K562 (cell line): ENCODE measurements around the gene GLIS1. TPM values are rescaled to one million over a fixed set of nuclear protein-coding genes. Genes with fewer than 3 reads are reported as not detected.
A peak's percentile ranks its signal among the peaks of the same experiment; 100 is the strongest.

Experiments
- ATAC-seq: fragments of 200-7000 bp; cut with Tn5 transposase; 3 replicates; pipeline ENCODE4 v1.9.1; 2020; ENCODE audit warnings: moderate library complexity
- BruUV-seq: library from RNA; stranded (reverse); fragments of 400-500 nt; replicated peaks from 2 replicates; lab custom pipeline; 2021; lab: Mats Ljungman, UMichigan
- CTCF ChIA-PET: fragments of 300-600 bp; formaldehyde crosslinking; extraction: SDS; loops from one replicate; lab custom pipeline; 2021; ENCODE audit warnings: low intra/inter-chr PET ratio; lab: Yijun Ruan, JAX
- POLR2A ChIA-PET: fragments of 300-600, 350-650 bp; sonication (Branson Sonifier 250); formaldehyde crosslinking; extraction: SDS; loops from one replicate; lab custom pipeline; 2021; ENCODE audit warnings: antibody characterized with exemption, inconsistent platforms; lab: Yijun Ruan, JAX
- DNase-seq, 4 experiments: peaks; one replicate each; pipeline versions ENCODE4 v3.0.0 to v3.0.0-alpha.2; 2011 to 2018; ENCODE audit warnings: low spot score in 3 of 4, mixed read lengths in 3 of 4; ENCODE audit errors: extremely low read depth in 1 of 4
- FAIRE-seq: peaks from 2 replicates; lab custom pipeline; 2011; peaks lifted over from hg19 to GRCh38; lab: Jason Lieb, UNC
- H2AFZ ChIP-seq: 2 replicates; pipeline ENCODE4 v1.6.0; 2011; ENCODE audit warnings: low read depth, low read length, control low read depth, inconsistent platforms
- H3K27ac ChIP-seq: fragments of 200-600 bp; 3 replicates; pipeline ENCODE4 v1.8.0; 2011; ENCODE audit warnings: low read depth, mild to moderate bottlenecking, control low read depth, inconsistent platforms, low read length, moderate library complexity, mixed read lengths; ENCODE audit errors: extremely low read depth
- H3K27me3 ChIP-seq, 2 experiments: fragments of 300-600 bp in 1 of 2; 2 replicates in 1 of 2; 3 replicates in 1 of 2; pipeline versions ENCODE4 v1.6.0 to v1.8.0; 2011; ENCODE audit warnings: inconsistent platforms in 2 of 2, low read length in 2 of 2, mild to moderate bottlenecking in 1 of 2, mixed read lengths in 1 of 2, moderate library complexity in 1 of 2; ENCODE audit not compliant: control insufficient read depth in 2 of 2, insufficient read depth in 2 of 2
- H3K36me3 ChIP-seq: fragments of 300-600 bp; 3 replicates; pipeline ENCODE4 v1.8.0; 2011; ENCODE audit warnings: mild to moderate bottlenecking, low read length, inconsistent platforms; ENCODE audit not compliant: control insufficient read depth, insufficient read depth
- H3K4me1 ChIP-seq, 2 experiments: fragments of 200-600 bp in 1 of 2; replicated peaks in 1 of 2; 2 replicates in 1 of 2; 3 replicates in 1 of 2; pipeline versions ENCODE4 v1.5.1 to v1.8.0; 2011; ENCODE audit warnings: inconsistent platforms in 2 of 2, low read length in 2 of 2, mild to moderate bottlenecking in 1 of 2, mixed read lengths in 1 of 2, moderate library complexity in 1 of 2; ENCODE audit not compliant: control insufficient read depth in 2 of 2, insufficient read depth in 2 of 2
- H3K4me2 ChIP-seq: 2 replicates; pipeline ENCODE4 v1.6.1; 2011; ENCODE audit warnings: low read length, control low read depth, inconsistent platforms, mixed read lengths; ENCODE audit not compliant: insufficient read depth
- H3K4me3 ChIP-seq: fragments of 200-600 bp; sonication (generic), shearing (Covaris generic); 2 replicates; pipeline ENCODE4 v1.5.1; 2016; ENCODE audit warnings: control low read depth, inconsistent platforms
- H3K79me2 ChIP-seq: fragments of 200-600 bp; 3 replicates; pipeline ENCODE4 v1.8.0; 2011; ENCODE audit warnings: low read length, inconsistent platforms; ENCODE audit not compliant: control insufficient read depth, insufficient read depth
- H3K9ac ChIP-seq, 2 experiments: 2 replicates each; pipeline versions ENCODE4 v1.6.0 to v1.6.1; 2011; ENCODE audit warnings: low read depth in 2 of 2, low read length in 2 of 2, control low read depth in 1 of 2, inconsistent platforms in 1 of 2, mild to moderate bottlenecking in 1 of 2, mixed read lengths in 1 of 2; ENCODE audit not compliant: insufficient read depth in 1 of 2
- H3K9me1 ChIP-seq: one replicate; pipeline ENCODE4 v1.6.0; 2011; ENCODE audit warnings: inconsistent platforms, mild to moderate bottlenecking, low read length, moderate library complexity; ENCODE audit not compliant: control insufficient read depth, insufficient read depth
- H3K9me3 ChIP-seq: replicated peaks from 2 replicates; pipeline ENCODE4 v1.5.1; 2011; ENCODE audit warnings: low read depth, low read length, inconsistent platforms; ENCODE audit not compliant: control insufficient read depth, insufficient read depth
- H4K20me1 ChIP-seq: replicated peaks from 2 replicates; pipeline ENCODE4 v1.6.1; 2011; ENCODE audit warnings: low read length, inconsistent platforms, mixed read lengths; ENCODE audit not compliant: control insufficient read depth, insufficient read depth
- BCL6 ChIP-seq: fragments of 250-450 bp; sonication (Bioruptor Pico); IDR thresholded peaks from 2 replicates; pipeline ENCODE4 v1.4.0; 2020
- CCNT2 ChIP-seq: IDR thresholded peaks from 2 replicates; pipeline ENCODE4 v1.6.1; 2011; ENCODE audit warnings: borderline replicate concordance, low read depth, mild to moderate bottlenecking, moderate library complexity, mixed read lengths, low read length; ENCODE audit not compliant: insufficient read length; ENCODE audit errors: extremely low read depth
- JUN ChIP-seq, 2 experiments: sonication (generic) in 1 of 2; formaldehyde crosslinking in 1 of 2; IDR thresholded peaks; 2 replicates each; pipeline versions ENCODE4 v1.6.1 to v1.8.0; 2012 to 2022; ENCODE audit warnings: borderline replicate concordance in 2 of 2, mild to moderate bottlenecking in 2 of 2, improper control_type of control experiment in 1 of 2, low read depth in 1 of 2, low read length in 1 of 2, missing genetic modification reagents in 1 of 2
- KAT2B ChIP-seq: IDR thresholded peaks from one replicate; pipeline ENCODE4 v1.6.1; 2012; ENCODE audit warnings: low read depth, mild to moderate bottlenecking, control low read depth, inconsistent platforms, low read length, moderate library complexity
- MCM2 ChIP-seq: fragments of 450-650 bp; IDR thresholded peaks from 2 replicates; pipeline ENCODE4 v1.6.1; 2017; ENCODE audit warnings: low read depth, mild to moderate bottlenecking
- MTA2 ChIP-seq: fragments of 450-650 bp; IDR thresholded peaks from 2 replicates; pipeline ENCODE4 v1.6.1; 2016; ENCODE audit warnings: low read depth
- RBM34 ChIP-seq: fragments of 200-400 bp; formaldehyde crosslinking; IDR thresholded peaks from 2 replicates; pipeline ENCODE4 v1.6.1; 2018; ENCODE audit warnings: low read length, borderline replicate concordance; ENCODE audit not compliant: insufficient read depth
- SIRT6 ChIP-seq: IDR thresholded peaks from one replicate; pipeline ENCODE4 v1.6.1; 2012; ENCODE audit warnings: low read depth, mild to moderate bottlenecking, control low read depth, inconsistent platforms, low read length, moderate library complexity
- THAP12 ChIP-seq: fragments of 250-450 bp; sonication (Bioruptor Pico); IDR thresholded peaks from 2 replicates; pipeline ENCODE4 v1.9.0; 2021; ENCODE audit warnings: mild to moderate bottlenecking, inconsistent platforms
- TRIM24 ChIP-seq, 2 experiments: fragments of 450-650 bp; IDR thresholded peaks; 2 replicates each; pipeline ENCODE4 v1.6.1; 2016
- VEZF1 ChIP-seq: fragments of 200-800 bp; sonication (Bioruptor generic); IDR thresholded peaks from 2 replicates; pipeline ENCODE4 v1.6.1; 2017; ENCODE audit warnings: missing genetic modification characterization, missing compliant biosample characterization
- ZKSCAN3 ChIP-seq: fragments of 250-450 bp; sonication (Bioruptor Pico); IDR thresholded peaks from 2 replicates; pipeline ENCODE4 v1.4.0; 2020
- ZNF830 ChIP-seq: fragments of 250-450 bp; sonication (Bioruptor Pico); IDR thresholded peaks from 2 replicates; pipeline ENCODE4 v1.5.0; 2021; ENCODE audit warnings: mild to moderate bottlenecking
- WGBS: fragments of 100-300 bp; shearing (Covaris generic); methylation state at CpG from one replicate; pipeline ENCODE4 v1.1.6; 2016; ENCODE audit warnings: low coverage, mixed read lengths; ENCODE audit not compliant: insufficient coverage; ENCODE audit errors: missing lambda C conversion rate; 5-methylcytosine and 5-hydroxymethylcytosine counted together
- in situ Hi-C: fragments of 300-500 bp; cut with MboI; formaldehyde crosslinking; loops from 4 replicates; pipeline ENCODE4 v1.15.0; 2018; ENCODE audit warnings: inconsistent platforms, mixed read lengths
- intact Hi-C: fragments of 100-400 bp; cut with micrococcal nuclease; formaldehyde crosslinking; loops from 2 replicates; pipeline ENCODE4 v1.14.2; 2022
- polyA plus RNA-seq, 8 experiments: library from polyadenylated mRNA; depleted of rRNA in 4 of 8; stranded (reverse) in 5 of 8; unstranded in 3 of 8; fragments of >200 nt; fragmentation: Nextera tagmentation in 2 of 8; fragmentation: Illumina TruSeq in 1 of 8; extraction: Ambion mirVana in 2 of 8; extraction: Trizol in 1 of 8; gene quantifications; 2 replicates each; pipeline versions ENCODE4 v1.2.1 to v1.2.3, GENCODE V29; 2011 to 2014; ENCODE audit warnings: inconsistent platforms in 1 of 8, missing spikeins in 1 of 8
- total RNA-seq, 7 experiments: library from RNA; depleted of rRNA in 6 of 7; stranded (reverse); fragments of >200 nt in 6 of 7; fragmentation: Illumina TruSeq in 2 of 7; extraction: Trizol in 2 of 7; gene quantifications; 2 replicates each; pipeline versions ENCODE4 v1.2.1 to v1.2.3, GENCODE V29; 2011 to 2021; ENCODE audit warnings: low replicate concordance in 1 of 7

Gene GLIS1
- total and polyA plus RNA-seq, 9 of the 15 experiments (the other 6 are each of a cell fraction or from before 2014, with no cell fraction given): not detected

DNA sequence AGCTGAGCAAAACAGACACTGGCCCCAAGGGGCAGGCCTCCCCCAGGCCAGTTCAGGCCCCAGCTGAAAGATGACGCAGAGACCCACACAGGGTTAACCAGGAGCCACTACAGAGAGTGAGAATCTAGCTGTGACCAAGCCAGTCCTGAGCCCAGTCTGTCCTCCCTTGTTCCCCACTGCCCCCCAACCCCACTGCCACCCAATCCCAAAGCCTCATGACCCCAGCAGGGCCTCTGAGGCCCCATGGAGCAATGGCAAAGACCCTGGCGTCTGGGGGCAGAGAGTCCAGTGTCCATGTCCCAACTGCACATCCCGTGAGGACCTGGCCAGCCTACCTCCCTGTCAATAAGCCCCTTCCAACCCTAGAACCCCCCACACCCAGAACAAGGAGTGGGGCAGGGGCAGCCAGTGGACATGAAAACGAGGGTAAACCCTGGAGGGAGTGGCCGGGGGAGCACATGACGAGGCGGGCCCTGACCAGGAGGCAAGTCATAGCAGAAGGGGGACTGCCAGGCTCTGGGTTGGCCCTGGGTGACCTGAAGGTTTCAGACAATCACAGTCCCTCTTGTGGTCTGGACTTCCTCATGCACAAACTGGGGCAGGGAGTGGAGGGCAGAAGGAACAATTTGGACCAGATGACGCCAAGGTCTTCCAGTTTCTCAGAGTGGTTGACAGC lies 100.5 kb downstream of the GLIS1 start:
- POLR2A ChIA-PET: interaction anchor here (0.6 to 2.2 kb wide), 2 partner anchors 11 to 33 kb away, joined by 3 to 6 read pairs; no protein-coding TSS in a partner anchor
- H3K9me3 ChIP-seq: no peaks in the 10 kb centered on the region
- CTCF ChIA-PET: no interaction called here
- no peaks in the 10 kb centered on the region for H3K36me3 ChIP-seq
- intact Hi-C loops (no loop called here), in situ Hi-C loops (no loop called here)
- no peak overlapping the region for H3K27ac ChIP-seq
- no peaks in the 10 kb centered on the region for H3K79me2 ChIP-seq
- ATAC-seq (peak; percentile 21), DNase-seq (no peak), FAIRE-seq (no peak)
- H4K20me1 ChIP-seq: peaks cover 12% of the 10 kb centered on the region; the same call in 1 of the 2 replicates
- no peaks in the 10 kb centered on the region for H3K4me1 ChIP-seq
- no TSS peak for BruUV-seq
- no peak overlapping the region for H3K4me2 ChIP-seq
- no peak overlapping the region for H3K9ac ChIP-seq
- 0% methylated on average over 8 of the region's 8 CpGs for WGBS
- no peak overlapping the region for H2AFZ ChIP-seq
- no peaks in the 10 kb centered on the region for H3K9me1 ChIP-seq
- peaks cover 26 to 70% of the 10 kb centered on the region in 2 experiments; a peak in 4 of 5 replicates for H3K27me3 ChIP-seq
- no peak overlapping the region for H3K4me3 ChIP-seq
- no peak for TF ChIP-seq MTA2
- no peak for TF ChIP-seq VEZF1 (CRISPR knock-in tag)
- TF ChIP-seq RBM34: no peak
- TF ChIP-seq MCM2: no peak
- TF ChIP-seq BCL6 (CRISPR knock-in tag): no peak
- no peak for TF ChIP-seq SIRT6
- no peak for TF ChIP-seq KAT2B
- no peak for TF ChIP-seq CCNT2
- no peak for TF ChIP-seq ZKSCAN3 (CRISPR knock-in tag)
- no peak for TF ChIP-seq JUN (IDR thresholded peaks at IDR 0.05; ENCODE audit: borderline replicate concordance, low read depth, low read length)
- no peak for TF ChIP-seq JUN (CRISPR knock-in tag; IDR thresholded peaks at IDR 0.05; ENCODE audit: borderline replicate concordance)
- TF ChIP-seq TRIM24 (IDR thresholded peaks at IDR 0.05): no peak
- no peak for TF ChIP-seq THAP12 (CRISPR knock-in tag)
- TF ChIP-seq ZNF830 (CRISPR knock-in tag): no peak
